NCI-H1694 treated with DMSO at 0.1 percent for 48 hours (cell line): Measurements from ENCODE around the gene PTGES2.
"Not testable (repeated sequence)": the region's sequence is repeated elsewhere in the genome, so short reads cannot be mapped to it uniquely, and the experiment has no call there.

Experiments
- DNase-seq: peaks from one replicate; lab custom pipeline; 2025; lab: John Stamatoyannopoulos, UW

PTGES2 gene

GRCh38 chr9:128118971-128119665 is 8.4 kb downstream of the PTGES2 start:
- peak; percentile 9 for DNase-seq

GRCh38 chr9:128118472-128118857 is 9.1 kb downstream of the PTGES2 start:
- DNase-seq, result no peak

GRCh38 chr9:128117613-128118471 is 9.7 kb downstream of the PTGES2 start:
- DNase-seq, result peak; percentile 71

- DNase-seq, result no peak
Observed at GRCh38 chr9:128116104-128117083, 11.1 kb downstream of the PTGES2 start.

- DNase-seq, result no peak
Observed at GRCh38 chr9:128115187-128116103, 12.1 kb downstream of the PTGES2 start.

GRCh38 chr9:128114326-128115186 is 13.0 kb downstream of the PTGES2 start:
- no peak for DNase-seq

GRCh38 chr9:128113526-128114325 is 13.8 kb downstream of the PTGES2 start:
- DNase-seq, result no peak

GRCh38 chr9:128111726-128112125 is 15.8 kb downstream of the PTGES2 start:
- DNase-seq, result not testable (repeated sequence)

- no peak for DNase-seq
Observed at GRCh38 chr9:128109050-128109709, 18.3 kb downstream of the PTGES2 start.

GRCh38 chr9:128108269-128109049 is 19.1 kb downstream of the PTGES2 start:
- DNase-seq, result no peak

GRCh38 chr9:128107468-128108268 is 19.9 kb downstream of the PTGES2 start:
- DNase-seq, result no peak

- no peak for DNase-seq
Observed at GRCh38 chr9:128106940-128107467, 20.5 kb downstream of the PTGES2 start.

- DNase-seq, result no peak
Observed at GRCh38 chr9:128106181-128106939, 21.2 kb downstream of the PTGES2 start.

- DNase-seq, result no peak
Observed at GRCh38 chr9:128105538-128106175, 21.9 kb downstream of the PTGES2 start.

- peak; percentile 5 for DNase-seq
Observed at GRCh38 chr9:128104171-128104618, 23.3 kb downstream of the PTGES2 start.
